A549 (cell line): Measurements from ENCODE around the gene SMCO4.

Experiments
- BCL3 ChIP-seq: fragments of >200 bp; sonication (Bioruptor Twin); formaldehyde crosslinking; IDR thresholded peaks from 3 replicates; pipeline ENCODE4 v1.6.1; 2016
- CHD2 ChIP-seq: fragments of 150-350 bp; IDR thresholded peaks from 2 replicates; pipeline ENCODE4 v1.6.1; 2014; ENCODE audit warnings: low read length; ENCODE audit not compliant: partially characterized antibody
- CTCF ChIP-seq: fragments of >200 bp; sonication (Bioruptor Twin); formaldehyde crosslinking; IDR thresholded peaks from 3 replicates; pipeline ENCODE4 v1.5.1; 2016
- ELK1 ChIP-seq: fragments of 150-350 bp; IDR thresholded peaks from 2 replicates; pipeline ENCODE4 v1.6.1; 2014; ENCODE audit warnings: low read depth, mild to moderate bottlenecking, low read length
- KDM1A ChIP-seq: fragments of 200-600 bp; sonication (generic); IDR thresholded peaks from 2 replicates; pipeline ENCODE4 v1.6.1; 2016; ENCODE audit warnings: low read depth, mild to moderate bottlenecking
- MAFK ChIP-seq: fragments of 450-650 bp; IDR thresholded peaks from 2 replicates; pipeline ENCODE4 v1.6.1; 2014; ENCODE audit not compliant: partially characterized antibody
- MAX ChIP-seq: IDR thresholded peaks from 2 replicates; pipeline ENCODE4 v1.6.1; 2012
- NPAS2 ChIP-seq: fragments of 250-450 bp; sonication (Bioruptor Pico); IDR thresholded peaks from 2 replicates; pipeline ENCODE4 v1.8.0; 2022; ENCODE audit warnings: mild to moderate bottlenecking, moderate library complexity, borderline replicate concordance
- PBX3 ChIP-seq: IDR thresholded peaks from 2 replicates; pipeline ENCODE4 v1.6.1; 2012
- POLR2A ChIP-seq: IDR thresholded peaks from 2 replicates; pipeline ENCODE4 v1.6.1; 2012; ENCODE audit warnings: mild to moderate bottlenecking, low read length
- RAD21 ChIP-seq, 2 experiments: fragments of >200 bp in 1 of 2; sonication (Bioruptor Twin) in 1 of 2; formaldehyde crosslinking in 1 of 2; IDR thresholded peaks in 1 of 2; conservative IDR thresholded peaks in 1 of 2; 2 replicates in 1 of 2; 3 replicates in 1 of 2; pipeline ENCODE4 v1.6.1; 2012 to 2018; ENCODE audit warnings: inconsistent platforms in 1 of 2
- REST ChIP-seq: fragments of 200-600 bp; sonication (generic); IDR thresholded peaks from 2 replicates; pipeline ENCODE4 v1.6.1; 2016; ENCODE audit warnings: antibody characterized with exemption, mild to moderate bottlenecking, moderate library complexity
- USF2 ChIP-seq: fragments of 450-650 bp; IDR thresholded peaks from 2 replicates; pipeline ENCODE4 v1.6.1; 2014; ENCODE audit warnings: antibody characterized with exemption

- TF ChIP-seq BCL3, result no peak
- no peak for TF ChIP-seq PBX3
- no peak for TF ChIP-seq CHD2
- TF ChIP-seq CTCF, result no peak
- no peak for TF ChIP-seq ELK1
- no peak for TF ChIP-seq MAFK
- TF ChIP-seq MAX, result no peak
- no peak for TF ChIP-seq NPAS2
- TF ChIP-seq KDM1A, result no peak
- no peak for TF ChIP-seq POLR2A
- TF ChIP-seq REST, result no peak
- TF ChIP-seq RAD21 (conservative IDR thresholded peaks at IDR 0.05 in 1 of 2, IDR thresholded peaks at IDR 0.05 in 1 of 2), result no peak
- TF ChIP-seq USF2, result no peak
Measured at GRCh38 chr11:93501856-93502255, 41.3 kb downstream of the SMCO4 start.
